HG03342 (cell line): ENCODE results near the gene CYP4F2.
"Not testable (repeated sequence)": the region's sequence is repeated elsewhere in the genome, so short reads cannot be mapped to it uniquely, and the experiment has no call there.

ENCODE experiments used
- ATAC-seq: cut with Tn5 transposase; IDR thresholded peaks from one replicate; pipeline ENCODE4 v1.9.1; 2021; ENCODE audit warnings: mild to moderate bottlenecking, moderate library complexity; ENCODE audit not compliant: unreplicated experiment

CYP4F2 gene

DNA sequence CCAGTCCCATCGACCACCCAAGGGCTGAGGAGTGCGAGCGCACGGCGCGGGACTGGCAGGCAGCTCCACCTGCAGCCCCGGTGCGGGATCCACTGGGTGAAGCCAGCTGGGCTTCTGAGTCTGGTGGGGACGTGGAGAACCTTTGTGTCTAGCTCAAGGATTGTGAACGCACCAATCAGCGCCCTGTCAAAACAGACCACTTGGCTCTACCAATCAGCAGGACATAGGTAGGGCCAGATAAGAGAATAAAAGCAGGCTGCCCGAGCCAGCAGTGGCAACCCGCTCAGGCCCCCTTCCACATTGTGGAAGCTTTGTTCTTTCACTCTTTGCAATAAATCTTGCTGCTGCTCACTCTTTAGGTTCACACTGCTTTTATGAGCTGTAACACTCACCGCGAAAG is 2.2 kb upstream of the CYP4F2 start:
- not testable (repeated sequence) for ATAC-seq

DNA sequence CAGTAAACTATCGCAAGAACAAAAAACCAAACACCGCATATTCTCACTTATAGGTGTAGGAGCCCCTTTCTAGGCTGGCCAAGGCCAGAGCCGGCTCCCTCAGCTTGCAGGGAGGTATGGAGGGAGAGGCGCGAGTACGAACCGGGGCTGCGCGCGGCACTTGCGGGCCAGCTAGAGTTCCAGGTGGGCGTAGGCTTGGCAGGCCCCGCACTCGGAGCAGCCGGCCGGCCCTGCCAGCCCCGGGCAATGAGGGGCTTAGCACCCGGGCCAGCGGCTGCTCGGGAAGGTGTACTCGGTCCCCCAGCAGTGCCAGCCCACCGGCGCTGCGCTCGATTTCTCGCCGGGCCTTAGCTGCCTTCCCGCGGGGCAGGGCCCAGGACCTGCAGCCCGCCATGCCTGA is 1.7 kb upstream of the CYP4F2 start:
- not testable (repeated sequence) for ATAC-seq

GRCh38 chr19:15897026-15897737 is 692 bp downstream of the CYP4F2 start:
- ATAC-seq, result no peak

DNA sequence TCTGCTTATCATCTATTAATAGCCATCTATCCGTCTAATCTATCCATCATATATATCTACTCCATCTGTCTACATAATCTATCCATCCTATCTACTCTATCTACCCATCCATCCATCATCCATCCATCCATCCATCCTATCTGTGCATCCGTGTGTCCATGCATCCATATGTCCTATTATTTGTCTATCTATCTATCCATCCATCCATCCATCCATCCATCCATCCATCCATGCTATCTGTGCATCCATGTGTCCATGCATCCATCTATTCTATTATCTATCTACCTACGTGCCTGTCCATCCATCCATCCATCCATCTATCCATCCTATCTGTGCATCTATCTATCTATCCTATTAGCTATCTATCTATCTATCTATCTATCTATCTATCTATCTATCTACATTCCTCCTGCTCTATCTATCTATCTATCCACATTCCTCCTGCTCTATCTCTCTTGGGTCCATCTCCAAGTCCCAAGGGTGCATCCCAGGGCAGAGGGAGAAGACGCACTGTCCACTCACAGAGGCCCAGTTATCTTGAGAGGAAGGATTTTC is 1.9 kb downstream of the CYP4F2 start:
- ATAC-seq, result no peak

GRCh38 chr19:15894359-15894758 is 3.5 kb downstream of the CYP4F2 start:
- ATAC-seq, result no peak

- ATAC-seq, result no peak
Measured at GRCh38 chr19:15893477-15893876, 4.4 kb downstream of the CYP4F2 start.

GRCh38 chr19:15892012-15892411 is 5.9 kb downstream of the CYP4F2 start:
- no peak for ATAC-seq

DNA sequence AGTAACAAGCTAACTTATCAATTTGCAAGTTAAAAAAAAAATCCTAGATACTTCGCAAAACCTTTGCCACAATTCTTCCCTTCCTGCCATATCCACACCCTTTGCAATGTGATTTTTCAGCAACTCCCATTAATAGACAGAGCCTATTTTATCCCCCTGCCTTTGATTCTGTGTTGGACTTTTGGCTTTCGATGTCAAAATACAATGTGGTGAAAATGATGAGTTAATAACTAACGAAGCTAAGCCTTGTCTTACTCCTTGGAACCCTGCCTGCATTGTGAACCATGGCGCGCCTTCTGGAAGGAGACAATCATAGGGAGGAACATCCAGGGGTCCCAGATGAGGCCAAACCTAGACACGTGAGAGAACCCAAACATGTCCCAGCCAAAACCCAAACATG is 6.4 kb downstream of the CYP4F2 start:
- ATAC-seq, result no peak

DNA sequence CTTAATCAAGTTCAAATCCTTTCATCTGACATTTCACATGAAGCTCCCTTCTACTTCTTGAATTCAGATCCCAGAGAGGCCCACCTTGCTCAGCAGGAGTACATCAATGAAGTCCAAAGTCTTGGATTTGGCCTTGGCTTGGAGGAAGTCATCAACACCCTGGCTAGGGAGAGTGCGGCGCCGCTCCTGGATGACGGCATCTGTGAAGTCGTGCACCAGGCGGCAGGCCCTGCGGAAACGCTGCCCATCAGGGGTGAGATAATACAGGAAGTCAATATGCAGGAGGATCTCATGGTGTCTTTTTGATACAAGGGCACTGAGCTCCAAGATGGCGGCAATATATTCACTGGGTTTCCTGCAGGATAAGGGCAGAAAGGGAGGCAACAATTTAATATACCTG is 8.5 kb downstream of the CYP4F2 start:
- not testable (repeated sequence) for ATAC-seq

DNA sequence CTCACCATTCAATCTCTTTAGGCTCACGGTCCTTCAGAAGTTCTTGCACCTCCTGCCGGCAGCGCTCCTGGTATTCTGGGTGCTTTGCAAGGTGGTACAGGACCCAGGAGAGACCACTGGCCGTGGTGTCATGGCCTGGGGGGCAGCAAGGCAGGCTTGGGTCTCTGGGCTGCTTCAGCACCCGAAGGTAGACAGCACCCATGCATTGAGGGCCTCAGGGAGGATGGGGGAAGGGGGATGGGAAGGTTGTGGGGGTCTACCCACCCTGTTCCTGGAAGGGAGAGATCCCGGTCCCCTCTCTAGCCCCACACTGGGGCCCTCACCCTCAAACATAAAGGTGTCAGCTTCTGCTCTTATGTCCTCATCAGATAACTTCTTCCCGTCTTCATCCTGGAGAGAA is 12.0 kb downstream of the CYP4F2 start:
- ATAC-seq, result no peak

DNA sequence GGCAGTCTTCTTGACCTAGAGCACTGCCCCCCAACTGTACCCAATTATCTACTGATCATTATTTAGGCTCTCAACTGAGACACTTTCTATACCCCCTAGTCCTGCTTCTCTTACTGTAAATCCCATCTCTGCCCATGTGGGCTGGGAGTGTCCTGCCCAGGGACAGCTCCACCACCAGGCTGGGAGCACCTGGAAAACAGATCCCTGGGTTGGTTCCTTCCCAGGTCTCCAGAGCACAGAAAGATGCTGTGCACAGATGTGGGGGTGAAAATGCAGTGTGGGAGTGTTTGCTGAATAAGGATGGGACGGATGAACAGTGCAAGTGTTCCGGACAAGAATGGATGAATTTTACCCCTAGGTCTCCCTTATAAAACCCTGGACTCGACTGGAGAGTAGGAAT is 12.7 kb downstream of the CYP4F2 start:
- no peak for ATAC-seq

- ATAC-seq, result not testable (repeated sequence)
Measured at GRCh38 chr19:15883329-15883728, 14.5 kb downstream of the CYP4F2 start.

GRCh38 chr19:15874821-15875474 is 22.9 kb downstream of the CYP4F2 start:
- ATAC-seq, result no peak

- ATAC-seq, result not testable (repeated sequence)
Measured at GRCh38 chr19:15873771-15874170, 24.1 kb downstream of the CYP4F2 start.

GRCh38 chr19:15871570-15871969 is 26.3 kb downstream of the CYP4F2 start:
- ATAC-seq, result no peak

- ATAC-seq, result no peak
Measured at GRCh38 chr19:15869873-15870272, 28.0 kb downstream of the CYP4F2 start.

DNA sequence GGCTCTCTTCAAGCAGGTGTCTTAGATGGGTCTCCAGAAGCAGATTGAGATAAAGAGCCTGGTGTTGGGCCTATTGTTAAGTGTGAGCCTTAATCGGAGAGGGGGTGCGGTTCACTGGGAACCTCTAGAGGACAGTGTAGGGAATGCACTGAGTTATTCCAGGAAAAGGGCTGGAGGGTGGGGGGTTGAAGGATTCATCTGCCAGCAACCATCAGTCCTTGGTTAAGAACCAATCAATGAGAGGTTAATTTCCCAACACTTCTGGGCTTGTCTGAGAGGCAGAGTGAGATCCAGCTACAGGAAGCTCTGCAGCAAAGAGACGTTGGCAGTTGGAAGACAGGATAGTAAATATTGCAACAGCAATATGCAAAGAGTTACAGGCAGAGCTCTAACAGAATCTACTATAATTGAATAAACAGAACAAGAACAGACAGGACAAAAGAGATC is 28.7 kb downstream of the CYP4F2 start:
- no peak for ATAC-seq

GRCh38 chr19:15866636-15867035 is 31.2 kb downstream of the CYP4F2 start:
- ATAC-seq, result no peak

DNA sequence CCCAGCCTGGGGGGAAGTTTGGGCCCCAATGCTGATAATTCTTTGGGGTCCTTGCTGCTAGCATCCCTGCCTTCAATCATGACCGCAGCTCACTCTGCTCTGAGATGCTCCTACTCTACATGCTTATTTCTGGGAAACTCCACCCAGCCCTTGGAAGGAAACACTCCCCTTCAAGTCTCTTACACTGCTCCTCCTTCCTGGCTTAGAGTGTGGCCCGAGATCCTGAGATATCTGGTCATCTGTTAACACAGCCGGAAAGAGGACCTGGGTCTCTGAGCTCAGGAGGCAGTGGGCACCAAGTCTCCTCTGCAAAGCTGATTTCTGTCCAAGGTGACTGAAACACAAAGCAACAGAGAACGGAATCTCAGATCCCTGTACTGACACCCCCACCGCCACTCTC is 33.0 kb downstream of the CYP4F2 start:
- ATAC-seq, result no peak

- ATAC-seq, result no peak
Measured at GRCh38 chr19:15863272-15863671, 34.6 kb downstream of the CYP4F2 start.

GRCh38 chr19:15862444-15862843 is 35.4 kb downstream of the CYP4F2 start:
- no peak for ATAC-seq

DNA sequence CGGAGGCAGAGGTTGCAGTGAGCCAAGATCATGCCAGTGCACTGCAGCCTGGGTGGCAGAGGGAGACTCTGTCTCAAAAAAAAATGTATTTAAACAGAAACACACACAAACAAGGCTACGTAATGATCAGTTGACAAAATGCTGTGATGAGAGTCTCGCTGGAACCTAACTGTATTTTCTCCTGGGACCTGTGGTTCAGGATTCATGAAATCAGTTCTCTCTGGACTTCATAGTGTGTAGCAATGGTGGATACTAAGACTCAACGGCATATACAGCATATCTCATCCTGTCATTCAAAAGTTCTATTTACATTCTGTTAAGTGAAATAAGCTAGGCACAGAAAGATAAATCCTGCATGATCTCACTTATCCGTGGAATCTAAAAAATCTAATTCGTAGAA is 37.4 kb downstream of the CYP4F2 start:
- no peak for ATAC-seq
